GM21447 (cell line): ENCODE results near the gene RYR2.
"Not testable (repeated sequence)": the region's sequence is repeated elsewhere in the genome, so short reads cannot be mapped to it uniquely, and the experiment has no call there.

Source experiments
- ATAC-seq: cut with Tn5 transposase; IDR thresholded peaks from one replicate; pipeline ENCODE4 v1.9.1; 2021; ENCODE audit not compliant: unreplicated experiment

RYR2 gene

DNA sequence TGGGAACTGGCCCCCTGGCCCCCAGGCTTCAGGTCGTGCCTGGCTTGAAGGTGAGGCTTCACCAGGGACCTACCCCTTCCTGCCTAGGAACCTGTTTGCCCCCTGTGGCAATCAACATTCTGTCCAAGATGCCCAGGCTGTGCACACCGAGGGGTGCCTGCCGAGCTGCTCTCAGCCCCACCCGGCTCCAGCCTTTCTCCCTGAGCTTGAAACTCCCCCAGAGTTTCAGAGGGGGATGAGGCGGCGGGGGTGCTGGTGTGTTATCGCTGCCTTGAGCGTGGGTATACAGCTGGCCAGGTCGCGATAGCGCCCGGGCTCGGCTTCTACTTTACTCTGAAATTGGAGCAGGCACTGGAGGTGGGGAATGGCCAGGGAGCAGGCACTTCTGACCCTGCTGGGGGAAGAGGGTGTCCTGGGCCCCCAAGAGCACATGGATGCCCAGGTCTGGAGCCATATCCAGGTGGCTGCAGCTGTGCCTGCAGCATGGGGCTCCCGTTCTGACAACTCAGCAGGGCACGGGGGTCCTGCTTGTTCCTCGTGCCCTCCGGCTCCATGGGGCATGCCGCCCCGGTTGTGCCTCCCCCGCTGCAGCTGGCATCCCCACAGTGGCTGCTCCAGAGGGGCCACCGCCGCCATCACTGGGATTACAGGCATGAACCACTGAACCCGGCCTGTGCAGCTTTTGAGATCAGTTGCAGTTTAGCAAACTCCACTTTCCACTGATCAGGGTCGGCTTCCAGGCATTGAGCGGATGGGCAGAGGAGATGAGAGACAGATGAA lies 29.8 kb downstream of the RYR2 start:
- no peak for ATAC-seq

- no peak for ATAC-seq
These were observed 32.6 kb downstream of the RYR2 start for GRCh38 chr1:237074371-237075117.

DNA sequence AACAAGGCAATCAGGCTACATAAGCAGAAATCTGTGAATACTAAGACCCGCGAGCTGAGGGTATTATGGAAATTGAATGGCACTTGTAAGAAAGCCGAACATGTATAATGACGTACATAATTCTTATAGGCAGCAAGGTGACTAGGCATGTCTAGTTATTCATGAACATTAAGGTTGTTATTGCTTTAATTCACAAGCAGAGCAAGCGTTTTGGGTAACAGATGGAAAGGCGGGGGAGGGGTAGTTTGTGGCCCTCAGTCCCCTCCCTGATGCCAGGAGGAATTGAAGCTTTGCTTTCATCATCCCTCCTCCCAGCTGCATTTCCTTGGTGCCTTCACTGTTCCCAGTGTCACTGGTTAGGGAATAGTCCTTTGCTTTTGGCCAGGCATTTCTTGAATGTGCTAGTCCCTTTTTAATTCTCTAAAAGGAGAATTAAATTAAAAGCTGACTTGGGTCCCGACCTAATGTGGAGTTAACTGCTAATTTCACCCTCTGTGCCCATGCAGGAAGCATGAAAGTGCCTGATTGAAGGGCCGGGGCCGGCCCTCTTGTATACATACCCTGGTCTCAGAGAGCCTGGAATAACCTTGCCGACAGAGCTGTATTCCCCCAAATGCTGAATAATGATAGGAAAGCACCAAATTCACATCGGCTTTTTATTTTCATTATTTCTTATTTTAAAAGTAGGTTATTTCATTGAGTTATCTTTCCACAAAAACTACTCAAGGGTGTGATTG lies 42.5 kb downstream of the RYR2 start:
- ATAC-seq, result no peak

DNA sequence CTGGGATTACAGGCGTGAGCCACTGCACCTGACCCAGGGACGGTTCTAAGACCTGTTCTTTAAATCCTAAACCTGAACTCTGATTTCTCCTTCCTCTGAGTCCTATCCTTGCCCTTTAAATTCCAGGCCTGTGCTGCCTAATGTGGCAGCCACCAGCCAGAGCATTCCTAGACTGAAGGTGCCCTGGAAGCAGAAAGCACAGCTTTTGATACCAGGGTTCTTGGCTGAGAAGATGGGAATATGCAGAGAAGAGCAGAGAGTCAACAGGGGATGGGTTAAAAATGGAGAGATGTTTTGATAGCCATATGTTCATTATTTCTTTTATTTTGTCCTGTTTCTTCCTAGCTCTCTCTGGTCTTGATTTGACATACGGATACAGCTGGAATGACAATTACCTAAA lies 49.7 kb downstream of the RYR2 start:
- ATAC-seq, result no peak

DNA sequence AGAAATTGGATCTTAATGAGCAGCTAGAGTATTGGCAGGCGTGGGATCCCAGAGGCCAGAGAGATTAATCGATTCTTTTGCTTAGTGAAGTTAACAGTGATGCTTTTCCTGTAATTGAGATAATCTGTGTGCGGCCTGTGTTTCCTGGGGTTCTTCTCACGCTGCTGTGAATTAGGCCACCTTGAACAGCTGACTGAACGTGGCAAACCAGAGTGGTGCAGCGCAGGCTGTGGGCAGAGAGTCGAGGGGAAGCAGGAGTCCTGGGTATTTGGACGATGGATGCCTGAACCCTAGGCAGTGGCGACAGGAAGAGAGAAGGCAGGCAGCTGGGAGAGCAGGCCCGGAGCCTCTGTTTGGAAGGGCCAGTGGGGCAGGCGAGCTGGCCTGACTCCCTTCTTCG lies 51.7 kb downstream of the RYR2 start:
- no peak for ATAC-seq

DNA sequence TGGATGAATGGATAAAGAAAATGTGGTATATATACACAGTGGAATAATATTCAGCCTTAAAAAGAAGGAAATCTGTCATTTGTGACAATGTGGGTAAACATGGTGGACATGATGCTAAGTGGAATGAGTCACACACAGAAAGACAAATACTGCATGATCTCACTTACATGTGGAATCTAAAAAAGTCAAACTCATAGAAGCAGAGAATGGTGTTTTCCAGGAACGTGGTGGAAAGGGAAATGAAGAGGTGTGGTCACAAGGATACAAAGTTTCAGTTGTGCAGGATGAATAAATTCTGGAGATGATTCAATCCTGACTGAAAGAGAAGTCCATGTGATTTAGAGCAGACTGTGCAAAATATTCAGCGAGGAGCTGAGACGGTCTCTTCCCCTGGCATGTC lies 56.6 kb downstream of the RYR2 start:
- no peak for ATAC-seq

DNA sequence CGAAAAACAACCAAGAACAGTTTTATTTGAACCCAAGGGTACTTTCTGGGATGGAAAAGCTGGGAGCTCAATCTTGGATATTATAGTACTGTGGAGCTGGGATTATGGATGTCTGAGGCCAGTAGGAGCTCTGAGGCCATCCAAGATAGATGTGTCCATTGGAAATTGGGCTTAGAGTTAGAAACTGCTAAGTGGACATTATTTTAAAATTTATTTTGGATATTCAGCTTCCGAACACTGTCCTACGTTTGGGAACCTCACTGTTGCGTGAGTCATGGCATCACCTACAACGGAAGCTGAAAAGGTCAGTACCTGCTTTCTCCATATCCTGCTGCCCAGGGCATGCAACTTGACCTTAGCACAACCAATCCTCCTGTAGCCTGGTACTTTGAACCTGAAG lies 61.0 kb downstream of the RYR2 start:
- ATAC-seq, result no peak

- no peak for ATAC-seq
These were observed 62.1 kb downstream of the RYR2 start for GRCh38 chr1:237104096-237104495.

- ATAC-seq, result no peak
These were observed 63.8 kb downstream of the RYR2 start for GRCh38 chr1:237105826-237106225.

DNA sequence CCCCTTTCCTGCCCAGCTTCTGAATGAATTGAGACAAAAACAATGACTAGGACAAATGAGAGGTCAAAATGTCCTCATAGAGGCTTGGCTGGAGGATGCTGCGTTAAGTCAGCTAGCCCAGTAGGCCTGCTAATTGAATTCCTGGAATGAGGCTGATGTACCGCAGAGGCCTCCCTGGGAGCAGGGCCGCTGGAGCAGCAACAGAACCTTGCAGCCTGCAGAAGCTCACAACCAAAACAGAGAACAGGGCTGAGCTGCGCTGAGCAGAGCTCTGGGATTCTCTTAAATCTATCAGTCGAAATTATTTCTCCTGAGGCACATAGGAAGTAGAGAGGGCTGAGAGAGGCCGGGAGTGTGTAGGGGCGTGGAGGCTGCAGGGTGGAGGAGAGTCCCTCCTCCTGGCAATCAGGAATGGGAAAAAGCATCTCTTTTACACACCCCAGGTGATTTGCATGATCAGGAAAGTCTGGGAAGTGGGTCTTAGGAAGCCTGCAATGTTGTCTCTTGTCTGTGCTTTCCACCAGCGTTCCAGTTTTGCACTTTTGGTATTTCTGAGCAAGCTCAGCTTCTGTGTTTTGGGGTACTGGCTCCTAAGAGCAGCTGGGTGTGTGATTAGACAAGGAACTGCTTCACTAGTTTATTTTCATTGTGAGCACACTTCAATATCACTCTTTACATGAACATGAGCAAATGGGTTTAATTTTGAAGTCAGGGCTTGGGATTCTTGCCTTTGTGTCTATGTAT lies 66.5 kb downstream of the RYR2 start:
- no peak for ATAC-seq

DNA sequence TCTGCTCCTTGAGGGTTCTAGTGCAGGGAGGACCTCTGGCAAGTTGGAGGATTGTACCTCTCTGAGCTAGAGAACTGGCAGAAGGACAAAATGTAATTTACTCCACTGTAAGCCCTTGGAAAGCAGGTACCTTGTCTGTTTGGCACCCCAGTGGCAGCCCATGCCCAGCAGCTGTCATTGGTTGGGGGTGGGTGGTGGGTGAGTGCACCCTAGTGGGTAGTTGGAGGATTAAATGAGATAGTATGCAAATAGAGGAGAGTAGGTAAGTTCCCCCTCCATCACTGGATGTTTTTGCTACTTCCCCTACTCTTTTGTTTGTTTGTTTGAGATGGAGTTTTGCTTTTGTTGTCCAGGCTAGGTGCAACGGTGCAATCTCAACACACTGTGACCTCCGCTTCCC lies 69.8 kb downstream of the RYR2 start:
- ATAC-seq, result no peak

- no peak for ATAC-seq
These were observed 70.7 kb downstream of the RYR2 start for GRCh38 chr1:237112663-237113062.

- ATAC-seq, result no peak
These were observed 73.1 kb downstream of the RYR2 start for GRCh38 chr1:237115035-237115434.

- no peak for ATAC-seq
These were observed 77.1 kb downstream of the RYR2 start for GRCh38 chr1:237119091-237119490.

DNA sequence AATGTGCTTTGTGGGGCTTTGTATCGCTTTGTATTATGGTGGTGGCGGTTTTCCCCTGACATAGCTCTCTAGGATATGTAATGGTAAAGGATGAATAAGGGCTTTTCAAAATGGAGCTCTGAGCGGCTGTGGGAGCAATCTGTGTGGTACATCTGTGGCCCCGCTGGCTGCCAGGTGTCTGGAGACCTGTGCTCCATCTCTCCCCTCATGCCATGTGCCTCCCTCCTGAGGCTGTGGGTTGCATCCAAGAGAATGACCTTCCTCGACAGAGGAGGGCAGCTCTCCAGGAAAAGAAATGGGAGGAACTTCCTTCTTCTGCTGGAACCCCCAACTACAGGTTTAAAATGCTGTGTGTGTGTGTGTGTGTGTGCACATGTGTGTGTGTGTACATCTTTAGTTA lies 78.7 kb downstream of the RYR2 start:
- no peak for ATAC-seq

GRCh38 chr1:237124856-237125462 lies 83.0 kb downstream of the RYR2 start:
- ATAC-seq, result no peak

GRCh38 chr1:237126180-237126579 lies 84.2 kb downstream of the RYR2 start:
- no peak for ATAC-seq

GRCh38 chr1:237127301-237127700 lies 85.3 kb downstream of the RYR2 start:
- not testable (repeated sequence) for ATAC-seq

DNA sequence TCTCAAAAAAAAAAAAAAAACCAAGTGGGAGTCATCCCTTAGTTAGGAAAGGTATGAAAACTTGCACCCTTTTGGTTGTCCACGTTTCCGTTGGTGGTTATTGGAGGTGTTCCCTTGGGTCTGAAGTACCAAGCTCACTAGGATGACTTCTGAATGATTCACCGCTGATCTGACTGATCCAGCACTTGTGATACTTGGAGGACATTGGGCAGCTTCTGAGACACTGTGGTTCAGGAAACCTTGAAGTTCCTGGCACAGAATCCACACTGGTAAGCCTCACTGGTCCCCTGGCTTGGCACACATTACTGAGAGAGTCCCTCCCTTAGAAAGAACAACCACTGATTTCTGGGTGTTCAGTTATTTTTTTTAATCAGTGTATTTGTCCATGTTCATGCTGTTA lies 91.9 kb downstream of the RYR2 start:
- no peak for ATAC-seq

- no peak for ATAC-seq
These were observed 92.9 kb downstream of the RYR2 start for GRCh38 chr1:237134929-237135328.

DNA sequence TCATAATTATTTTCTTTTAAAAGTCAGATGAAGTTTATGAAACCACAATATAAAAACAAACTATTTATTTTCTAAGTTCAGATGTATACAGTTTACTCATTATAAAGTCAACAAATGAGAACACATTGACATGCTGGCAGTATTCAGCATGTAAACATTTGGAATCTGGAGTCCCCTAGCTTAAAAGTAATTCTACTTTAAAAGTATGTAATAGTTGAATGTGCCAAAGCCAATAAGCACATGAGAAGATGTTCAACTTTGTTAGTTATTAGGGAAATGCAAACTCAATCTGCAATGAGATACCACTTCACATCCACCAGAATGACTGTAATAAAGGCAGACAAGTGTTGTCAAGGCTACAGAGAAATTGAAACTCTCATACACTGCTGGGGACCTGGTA lies 96.6 kb downstream of the RYR2 start:
- ATAC-seq, result no peak
